Thyroid gland (tissue), 4 donors: ENCODE measurements around the gene HDDC3. TPM values are rescaled to one million over a fixed set of nuclear protein-coding genes. Genes with fewer than 3 reads are reported as not detected.

Experiments
- DNase-seq, 2 donors: peaks; one replicate each; pipeline ENCODE4 v3.0.0-alpha.2; 2019
- H3K27ac ChIP-seq, 3 donors: fragments of 200-600 bp; sonication (generic); 1 replicate in 2 of 3; 2 replicates in 1 of 3; pipeline ENCODE4 v1.5.1; 2016 to 2019; ENCODE audit warnings: mild to moderate bottlenecking in 1 of 3, moderate library complexity in 1 of 3
- H3K27me3 ChIP-seq: fragments of 200-600 bp; sonication (generic); one replicate; pipeline ENCODE4 v1.5.1; 2019
- H3K36me3 ChIP-seq, 2 donors: fragments of 200-600 bp; sonication (generic); one replicate each; pipeline ENCODE4 v1.5.1; 2016 to 2019
- H3K4me1 ChIP-seq, 2 donors: fragments of 200-600 bp; sonication (generic); one replicate each; pipeline ENCODE4 v1.5.1; 2017 to 2019
- H3K4me3 ChIP-seq, 3 donors: fragments of 200-600 bp; sonication (generic); replicated peaks in 1 of 3; 1 replicate in 2 of 3; 2 replicates in 1 of 3; pipeline ENCODE4 v1.5.1; 2016; ENCODE audit warnings: mild to moderate bottlenecking in 1 of 3
- H3K9me3 ChIP-seq: fragments of 200-600 bp; sonication (generic); one replicate; pipeline ENCODE4 v1.5.1; 2017
- CTCF ChIP-seq, 6 experiments: fragments of 200-600 bp in 3 of 6; fragments of 450-650 bp in 3 of 6; sonication (generic) in 3 of 6; IDR thresholded peaks; one replicate each; pipeline ENCODE4 v1.5.1; 2016 to 2019; ENCODE audit warnings: antibody characterized with exemption in 6 of 6, mild to moderate bottlenecking in 2 of 6, inconsistent platforms in 1 of 6, moderate library complexity in 1 of 6
- POLR2A ChIP-seq, 2 donors: fragments of 450-650 bp; IDR thresholded peaks; one replicate each; pipeline ENCODE4 v1.6.1; 2017; ENCODE audit warnings: antibody characterized with exemption in 2 of 2, mild to moderate bottlenecking in 2 of 2, moderate library complexity in 1 of 2
- WGBS, 2 donors: methylation state at CpG; one replicate each; pipeline ENCODE4 v1.1.5; 2017; 5-methylcytosine and 5-hydroxymethylcytosine counted together
- intact Hi-C: fragments of 100-400 bp; cut with DNase I; formaldehyde crosslinking; loops from one replicate; pipeline ENCODE4 v1.15.1; 2023
- total RNA-seq, 4 donors: library from RNA; depleted of rRNA; stranded (reverse); fragments of >200 nt; gene quantifications; one replicate each; pipeline ENCODE4 v1.2.3, GENCODE V29; 2016

Gene HDDC3
- total RNA-seq, 4 donors from 2014 or later = 13.3 to 25.7 (median 18.0) TPM

GRCh38 chr15:90948506-90948905, 16.2 kb upstream of the HDDC3 start:
- Histone ChIP-seq H3K9me3 (no peaks in the 10 kb centered on the region), H3K27ac (no peak overlapping the region), H3K36me3 (peaks cover 65 to 74% of the 10 kb centered on the region in 2 donors), H3K4me1 (no peaks in the 10 kb centered on the region), H3K4me3 (no peak overlapping the region), H3K27me3 (no peaks in the 10 kb centered on the region)
- no peak for TF ChIP-seq CTCF (IDR thresholded peaks at IDR 0.05)
- TF ChIP-seq POLR2A (IDR thresholded peaks at IDR 0.05) = no peak
- intact Hi-C loops = no loop called here
- 93 to 94% methylated on average over 6 to 8 of the region's 8 CpGs for WGBS, 2 donors
- no peak for DNase-seq

DNA sequence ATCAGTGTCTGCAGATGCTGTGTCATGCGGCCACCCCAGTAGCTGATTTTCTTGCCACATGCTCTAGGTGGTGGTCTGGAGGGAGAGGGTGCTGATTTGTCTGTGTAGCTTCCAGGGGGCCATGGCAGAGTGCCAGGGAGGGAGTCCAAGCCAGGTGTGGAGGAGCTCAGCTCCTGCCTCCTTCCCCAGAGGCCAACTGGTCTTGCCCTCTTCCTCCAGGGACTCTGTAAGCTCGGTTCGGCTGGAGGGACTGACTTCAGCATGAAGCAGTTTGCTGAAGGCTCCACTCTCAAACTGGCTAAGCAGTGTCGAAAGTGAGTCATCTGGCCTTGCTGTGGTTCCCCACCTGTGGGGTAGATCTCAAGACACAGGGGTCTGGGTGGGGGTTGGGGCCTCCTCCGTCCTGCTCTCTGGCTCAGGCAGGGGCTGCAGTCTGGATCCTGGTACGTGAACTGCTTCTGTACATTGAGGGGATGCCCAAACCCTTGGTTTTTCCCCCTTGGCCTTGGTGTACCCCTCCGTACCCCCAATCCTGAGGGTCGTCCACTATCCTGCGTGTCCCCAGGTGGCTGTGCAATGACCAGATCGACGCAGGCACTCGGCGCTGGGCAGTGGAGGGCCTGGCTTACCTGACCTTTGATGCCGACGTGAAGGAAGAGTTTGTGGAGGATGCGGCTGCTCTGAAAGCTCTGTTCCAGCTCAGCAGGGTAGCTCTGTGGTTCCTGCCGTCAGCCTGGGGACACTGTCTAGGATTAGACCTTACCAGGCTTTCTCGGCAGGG, 15.4 kb upstream of the HDDC3 start:
- intact Hi-C loops = no loop called here
- Histone ChIP-seq H3K27ac (no peak overlapping the region), H3K27me3 (no peaks in the 10 kb centered on the region), H3K9me3 (no peaks in the 10 kb centered on the region), H3K4me1 (no peaks in the 10 kb centered on the region), H3K36me3 (peaks cover 72 to 81% of the 10 kb centered on the region in 2 donors), H3K4me3 (no peak overlapping the region)
- no peak for DNase-seq
- WGBS, 2 donors = 96 to 97% methylated on average over 15 to 16 of the region's 18 CpGs
- TF ChIP-seq CTCF (IDR thresholded peaks at IDR 0.05) = no peak

GRCh38 chr15:90946941-90947576, 14.7 kb upstream of the HDDC3 start:
- WGBS, 2 donors = 86 to 90% methylated on average over 6 to 8 of the region's 8 CpGs
- DNase-seq = no peak

GRCh38 chr15:90946538-90946937, 14.2 kb upstream of the HDDC3 start:
- WGBS, 2 donors = 84 to 93% methylated on average over 14 to 15 of the region's 16 CpGs
- Histone ChIP-seq H3K27ac (no peak overlapping the region), H3K27me3 (no peaks in the 10 kb centered on the region), H3K9me3 (no peaks in the 10 kb centered on the region), H3K4me3 (no peak overlapping the region), H3K4me1 (no peaks in the 10 kb centered on the region), H3K36me3 (peaks cover 78 to 81% of the 10 kb centered on the region in 2 donors)
- no peak for DNase-seq
- TF ChIP-seq POLR2A (IDR thresholded peaks at IDR 0.05) = no peak
- TF ChIP-seq CTCF (IDR thresholded peaks at IDR 0.05) = no peak
- intact Hi-C loops = no loop called here

More at GRCh38 chr15:90946941-90947576, 14.7 kb upstream of the HDDC3 start:
- H3K36me3 ChIP-seq = peaks cover 79 to 81% of the 10 kb centered on the region in 2 donors
- no peak for TF ChIP-seq POLR2A (IDR thresholded peaks at IDR 0.05)
- TF ChIP-seq CTCF (IDR thresholded peaks at IDR 0.05) = no peak
- H3K4me3 ChIP-seq = no peak overlapping the region
- no peaks in the 10 kb centered on the region for H3K27me3 ChIP-seq
- H3K27ac ChIP-seq = no peak overlapping the region
- no peaks in the 10 kb centered on the region for H3K9me3 ChIP-seq
- intact Hi-C loops = no loop called here
- H3K4me1 ChIP-seq = no peaks in the 10 kb centered on the region

DNA sequence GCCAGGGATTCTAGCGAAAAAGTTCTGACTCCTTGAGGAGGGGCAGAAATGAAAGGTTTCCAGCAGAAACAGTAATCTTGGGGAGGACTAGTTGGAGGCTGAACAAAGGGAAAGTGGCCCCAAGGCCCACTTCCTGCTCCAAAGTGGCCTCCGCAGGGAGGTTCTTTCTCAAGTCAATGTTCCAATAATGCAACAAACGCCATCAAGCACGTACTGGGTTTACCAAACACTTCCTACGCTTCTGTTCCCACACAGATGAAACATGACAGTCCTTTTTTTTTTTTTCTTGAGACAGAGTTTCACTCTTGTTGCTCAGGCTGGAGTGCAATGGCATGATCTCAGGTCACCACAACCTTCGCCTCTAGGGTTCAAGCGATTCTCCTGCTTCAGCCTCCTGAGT, 12.7 kb upstream of the HDDC3 start:
- no peak for TF ChIP-seq POLR2A (IDR thresholded peaks at IDR 0.05)
- no peak for TF ChIP-seq CTCF (IDR thresholded peaks at IDR 0.05)
- peaks cover 80 to 85% of the 10 kb centered on the region in 2 donors for H3K36me3 ChIP-seq
- no peaks in the 10 kb centered on the region for H3K27me3 ChIP-seq
- WGBS, 2 donors = 96 to 98% methylated on average over 7 of the region's 7 CpGs
- no peak overlapping the region for H3K27ac ChIP-seq
- H3K4me1 ChIP-seq = no peaks in the 10 kb centered on the region
- intact Hi-C loops = no loop called here
- H3K9me3 ChIP-seq = no peaks in the 10 kb centered on the region
- no peak overlapping the region for H3K4me3 ChIP-seq
- no peak for DNase-seq
